WTC11 (cell line): ENCODE results near the gene SLC7A6.

Experiments used
- ATF2 ChIP-seq: sonication (generic); formaldehyde crosslinking; IDR thresholded peaks from 2 replicates; pipeline ENCODE4 v1.8.1; 2022; ENCODE audit warnings: low read depth, missing genetic modification reagents, borderline replicate concordance
- CREB1 ChIP-seq: sonication (generic); formaldehyde crosslinking; IDR thresholded peaks from 2 replicates; pipeline ENCODE4 v1.8.0; 2023; ENCODE audit warnings: mild to moderate bottlenecking, missing genetic modification reagents
- CTCF ChIP-seq: fragments of 200-600 bp; IDR thresholded peaks from 2 replicates; pipeline ENCODE4 v1.8.0; 2022; ENCODE audit warnings: antibody characterized with exemption
- JUN ChIP-seq: sonication (generic); formaldehyde crosslinking; IDR thresholded peaks from 2 replicates; pipeline ENCODE4 v1.8.0; 2023; ENCODE audit warnings: mild to moderate bottlenecking, missing genetic modification reagents
- MAX ChIP-seq: sonication (generic); formaldehyde crosslinking; IDR thresholded peaks from 2 replicates; pipeline ENCODE4 v1.8.0; 2022; ENCODE audit warnings: mild to moderate bottlenecking, missing genetic modification reagents
- MLX ChIP-seq: sonication (generic); formaldehyde crosslinking; IDR thresholded peaks from 2 replicates; pipeline ENCODE4 v1.8.1; 2023; ENCODE audit warnings: mild to moderate bottlenecking, missing genetic modification reagents, moderate library complexity
- NFYB ChIP-seq: sonication (generic); formaldehyde crosslinking; conservative IDR thresholded peaks from 2 replicates; pipeline ENCODE4 v1.8.0; 2022; ENCODE audit warnings: low read depth, missing genetic modification reagents
- SMAD3 ChIP-seq: sonication (generic); formaldehyde crosslinking; IDR thresholded peaks from 2 replicates; pipeline ENCODE4 v1.8.0; 2022; ENCODE audit warnings: missing genetic modification reagents, mild to moderate bottlenecking, borderline replicate concordance
- SP1 ChIP-seq: sonication (generic); formaldehyde crosslinking; conservative IDR thresholded peaks from 2 replicates; pipeline ENCODE4 v1.8.1; 2022; ENCODE audit warnings: missing genetic modification reagents
- ZBTB21 ChIP-seq: sonication (generic); formaldehyde crosslinking; IDR thresholded peaks from 2 replicates; pipeline ENCODE4 v1.8.1; 2023; ENCODE audit warnings: mild to moderate bottlenecking, missing genetic modification reagents, borderline replicate concordance
- ZSCAN18 ChIP-seq: fragments of 250-450 bp; sonication (Bioruptor Pico); IDR thresholded peaks from 2 replicates; pipeline ENCODE4 v2.1.2; 2022; ENCODE audit warnings: mild to moderate bottlenecking, moderate library complexity

GRCh38 chr16:68236826-68237242 is 27.5 kb upstream of the SLC7A6 start:
- TF ChIP-seq MAX (CRISPR knock-in tag) (no peak), ZBTB21 (no peak), ATF2 (CRISPR knock-in tag) (no peak), CTCF (no peak), SP1 (CRISPR knock-in tag) (no peak), JUN (CRISPR knock-in tag) (no peak), NFYB (no peak), ZSCAN18 (CRISPR knock-in tag) (no peak), MLX (peak; percentile 34; the same call in 1 of the 2 replicates), CREB1 (CRISPR knock-in tag) (no peak), SMAD3 (CRISPR knock-in tag) (no peak)
